GM06990 (cell line): Measurements from ENCODE around the gene NFKBIZ.
"Not testable (repeated sequence)": the region's sequence is repeated elsewhere in the genome, so short reads cannot be mapped to it uniquely, and the experiment has no call there.

ENCODE experiments used
- DNase-seq: peaks from one replicate; pipeline ENCODE4 v3.0.0-alpha.2; 2011; ENCODE audit not compliant: insufficient read length; ENCODE audit errors: extremely low read depth
- H3K27me3 ChIP-seq: replicated peaks from 2 replicates; pipeline ENCODE4 v1.6.0; 2011; ENCODE audit warnings: low read length; ENCODE audit not compliant: control insufficient read depth, insufficient read depth
- H3K36me3 ChIP-seq: 2 replicates; pipeline ENCODE4 v1.5.1; 2011; ENCODE audit warnings: low read length; ENCODE audit not compliant: control insufficient read depth, insufficient read depth
- H3K4me3 ChIP-seq: replicated peaks from 2 replicates; pipeline ENCODE4 v1.5.1; 2011; ENCODE audit warnings: low read depth, mild to moderate bottlenecking, control low read depth, low read length
- CTCF ChIP-seq: IDR thresholded peaks from 2 replicates; pipeline ENCODE4 v1.5.1; 2011; ENCODE audit warnings: low read length, control low read depth, mild to moderate bottlenecking, inconsistent platforms; ENCODE audit not compliant: insufficient read depth, poor library complexity, severe bottlenecking

The NFKBIZ gene

GRCh38 chr3:101861212-101861788 lies 12.0 kb downstream of the NFKBIZ start:
- Histone ChIP-seq H3K36me3 (peaks cover 16% of the 10 kb centered on the region), H3K27me3 (no peaks in the 10 kb centered on the region), H3K4me3 (no peak overlapping the region)
- DNase-seq = peak; percentile 37
- no peak for TF ChIP-seq CTCF

- Histone ChIP-seq H3K27me3 (no peaks in the 10 kb centered on the region), H3K4me3 (no peak overlapping the region), H3K36me3 (peaks cover 15% of the 10 kb centered on the region)
- no peak for DNase-seq
- TF ChIP-seq CTCF = no peak
These were observed 12.6 kb downstream of the NFKBIZ start for GRCh38 chr3:101861789-101862415.

GRCh38 chr3:101862416-101863165 lies 13.3 kb downstream of the NFKBIZ start:
- TF ChIP-seq CTCF = no peak
- Histone ChIP-seq H3K27me3 (no peaks in the 10 kb centered on the region), H3K4me3 (no peak overlapping the region), H3K36me3 (peaks cover 9% of the 10 kb centered on the region)
- no peak for DNase-seq

- H3K4me3 ChIP-seq, H3K27me3 ChIP-seq, H3K36me3 ChIP-seq, DNase-seq: not testable (repeated sequence)
These were observed 15.6 kb downstream of the NFKBIZ start for GRCh38 chr3:101864926-101865325.

GRCh38 chr3:101865751-101866509 lies 16.6 kb downstream of the NFKBIZ start:
- TF ChIP-seq CTCF = no peak
- peaks cover 1% of the 10 kb centered on the region for H3K36me3 ChIP-seq
- H3K4me3 ChIP-seq = no peak overlapping the region
- no peak for DNase-seq
- H3K27me3 ChIP-seq = no peaks in the 10 kb centered on the region

GRCh38 chr3:101867511-101867910 lies 18.2 kb downstream of the NFKBIZ start:
- no peak for DNase-seq
- no peak for TF ChIP-seq CTCF
- no peak overlapping the region for H3K4me3 ChIP-seq
- no peaks in the 10 kb centered on the region for H3K36me3 ChIP-seq
- no peaks in the 10 kb centered on the region for H3K27me3 ChIP-seq
